GM15510 (cell line): ENCODE results near the gene SUN2.

Experiments
- POLR2A ChIP-seq: IDR thresholded peaks from 3 replicates; pipeline ENCODE4 v1.6.1; 2011; ENCODE audit warnings: borderline replicate concordance; ENCODE audit not compliant: insufficient read length; ENCODE audit errors: extremely low read depth

The SUN2 gene

DNA sequence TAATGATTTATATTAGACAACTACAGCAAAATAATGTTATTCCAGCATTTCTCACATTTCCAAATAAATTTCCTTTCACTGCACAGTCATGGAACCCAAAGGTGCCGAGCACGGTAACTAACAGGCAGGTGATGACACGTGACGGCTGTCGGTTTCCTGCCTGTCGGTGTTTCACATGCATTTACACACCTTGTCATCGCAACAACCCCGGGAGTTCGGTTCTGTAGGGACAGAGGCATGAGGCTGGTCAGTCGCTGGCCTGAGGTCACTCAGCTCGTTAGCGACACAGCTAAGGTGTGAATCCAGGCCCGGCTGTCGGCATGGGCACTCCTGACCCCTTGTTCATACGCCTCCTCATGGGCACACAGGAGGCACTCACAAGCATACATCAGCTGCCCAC, 28.2 kb upstream of the SUN2 start:
- no peak for TF ChIP-seq POLR2A

DNA sequence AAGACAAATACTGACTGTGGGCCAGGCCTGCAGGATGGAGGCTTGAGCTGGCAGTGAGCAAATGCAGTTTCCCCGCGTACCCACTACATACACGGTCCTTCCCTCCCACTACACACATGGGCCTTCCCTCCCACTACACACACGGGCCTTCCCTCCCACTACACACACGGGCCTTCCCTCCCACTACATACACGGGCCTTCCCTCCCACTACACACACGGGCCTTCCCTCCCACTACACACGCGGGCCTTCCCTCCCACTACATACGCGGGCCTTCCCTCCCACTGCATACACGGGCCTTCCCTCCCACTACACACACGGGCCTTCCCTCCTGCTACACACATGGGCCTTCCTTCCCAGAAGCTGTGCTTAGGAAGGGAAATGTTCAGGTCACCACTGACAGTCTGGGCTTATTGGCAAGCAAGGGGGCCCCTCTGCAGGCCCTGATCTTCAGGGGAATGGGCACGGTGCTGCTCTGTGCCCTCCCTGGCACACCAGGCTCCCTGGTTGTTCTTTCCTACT, 27.4 kb upstream of the SUN2 start:
- no peak for TF ChIP-seq POLR2A

DNA sequence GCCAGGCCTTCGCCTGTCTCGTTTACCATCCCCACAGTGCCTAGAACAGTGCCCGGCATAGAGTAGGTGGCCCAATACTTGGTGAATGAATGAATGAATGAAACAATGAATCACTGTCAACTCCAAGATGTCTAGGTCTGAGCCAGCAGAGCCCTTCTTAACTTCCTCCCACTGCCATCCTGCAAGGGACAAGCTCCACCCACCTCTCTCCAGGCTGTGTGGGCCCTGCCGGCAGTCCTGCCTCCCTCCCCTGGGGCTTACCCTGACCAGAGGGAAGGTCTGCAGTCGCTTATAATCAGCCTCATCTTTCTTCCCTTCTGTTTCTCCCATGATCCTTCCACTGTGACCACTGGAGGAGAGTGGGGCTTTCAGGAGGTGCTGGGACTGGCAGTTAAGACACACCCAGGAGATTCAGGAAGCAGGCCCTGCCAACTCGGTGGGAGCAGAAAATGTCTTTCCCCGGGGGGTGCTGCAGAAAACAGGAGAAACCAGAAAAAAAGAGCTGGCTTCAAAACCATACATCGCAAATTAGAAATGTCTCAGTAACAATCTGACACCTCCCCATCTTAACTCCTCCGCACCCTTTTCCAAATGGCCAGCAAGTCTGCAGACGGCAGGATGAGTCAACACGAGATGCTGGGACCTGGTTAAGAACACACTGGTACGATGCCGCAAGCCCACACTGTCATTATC, 26.8 kb upstream of the SUN2 start:
- no peak for TF ChIP-seq POLR2A

DNA sequence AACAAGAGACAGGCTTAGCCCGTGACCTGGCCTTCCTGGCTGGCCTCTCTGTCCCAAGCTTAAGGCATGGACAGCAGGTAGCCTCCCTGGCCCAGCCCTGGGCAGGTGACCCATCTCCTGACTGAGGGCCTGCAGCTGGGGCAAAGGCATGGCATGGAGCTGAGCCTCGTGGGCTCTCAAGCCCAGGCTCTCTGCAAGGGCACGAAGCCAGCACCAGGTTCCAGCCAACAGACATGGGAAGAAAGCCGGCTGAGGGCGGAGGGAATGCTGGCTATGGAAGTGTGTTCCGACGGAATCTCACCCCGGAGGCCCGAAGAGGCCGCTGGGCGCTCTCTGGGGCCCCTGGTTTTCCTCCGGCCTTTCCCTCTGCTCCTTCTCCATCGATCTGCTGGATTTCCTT, 25.2 kb upstream of the SUN2 start:
- no peak for TF ChIP-seq POLR2A

DNA sequence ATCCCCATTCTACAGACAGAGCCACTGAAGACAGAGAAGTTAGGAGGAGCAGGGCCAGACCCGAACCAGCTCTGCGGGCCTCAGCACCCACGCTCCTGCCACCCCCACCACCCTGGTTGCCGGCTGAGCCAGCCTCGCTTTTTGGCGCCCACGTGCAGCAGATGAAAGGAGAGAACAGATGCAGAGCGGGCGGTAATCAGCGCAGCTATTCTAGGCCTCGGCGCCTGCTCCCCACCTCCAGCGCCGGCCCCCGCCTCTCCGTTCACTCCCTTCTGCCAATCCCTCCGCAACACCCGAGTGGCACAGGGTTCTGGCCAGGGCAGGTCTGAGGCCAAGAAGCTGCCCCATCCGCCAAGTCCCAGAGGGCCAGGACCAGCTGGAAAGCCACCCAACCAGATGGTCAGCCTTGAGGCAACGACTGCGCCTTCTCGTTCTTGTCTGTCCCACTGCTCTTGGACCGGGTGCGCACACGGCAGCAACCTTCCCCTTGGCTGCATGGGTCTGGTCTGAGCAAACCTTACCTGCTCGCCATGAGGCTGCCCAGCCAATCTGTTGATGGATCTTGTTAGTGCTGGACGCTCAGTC, 21.4 kb upstream of the SUN2 start:
- no peak for TF ChIP-seq POLR2A

DNA sequence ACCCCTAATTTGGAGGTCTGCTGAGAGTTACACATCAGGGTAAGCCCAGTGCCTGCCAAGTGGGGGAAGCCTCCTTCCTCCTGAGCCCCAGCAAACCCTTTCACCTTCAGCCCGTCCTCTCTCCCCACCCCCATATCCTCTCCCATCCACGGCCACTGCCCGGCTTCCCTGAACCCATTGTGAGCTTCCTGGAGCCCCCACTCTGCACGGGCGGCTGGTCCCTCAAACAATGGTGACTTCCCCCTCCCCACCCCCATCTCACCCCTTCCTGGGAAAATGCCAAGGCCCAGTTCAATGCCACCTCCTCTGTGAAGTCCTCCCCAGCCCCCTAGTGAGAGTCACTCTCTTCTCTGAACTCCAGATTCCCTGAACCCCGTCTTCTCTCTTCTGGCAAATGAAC, 20.3 kb upstream of the SUN2 start:
- no peak for TF ChIP-seq POLR2A

DNA sequence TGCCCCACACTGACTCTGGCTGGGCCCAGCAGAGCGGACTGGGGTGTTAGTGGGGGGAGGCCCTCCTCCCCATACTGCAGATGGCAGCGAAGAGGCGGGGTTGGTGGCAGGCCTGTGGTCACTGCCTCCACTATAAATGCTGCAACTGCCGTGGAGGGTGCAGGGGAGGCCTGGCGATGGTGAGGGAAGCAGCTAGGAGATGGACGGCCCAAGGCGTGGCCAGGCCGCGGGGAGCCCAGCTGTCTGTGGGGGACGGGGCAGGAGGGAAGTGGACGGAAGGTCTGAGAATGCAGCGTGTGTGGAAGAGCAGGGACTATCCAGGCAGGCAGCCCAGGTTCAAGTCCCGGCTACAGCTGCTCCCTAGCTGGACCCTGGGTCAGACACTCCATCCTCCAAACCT, 19.9 kb upstream of the SUN2 start:
- TF ChIP-seq POLR2A: no peak

DNA sequence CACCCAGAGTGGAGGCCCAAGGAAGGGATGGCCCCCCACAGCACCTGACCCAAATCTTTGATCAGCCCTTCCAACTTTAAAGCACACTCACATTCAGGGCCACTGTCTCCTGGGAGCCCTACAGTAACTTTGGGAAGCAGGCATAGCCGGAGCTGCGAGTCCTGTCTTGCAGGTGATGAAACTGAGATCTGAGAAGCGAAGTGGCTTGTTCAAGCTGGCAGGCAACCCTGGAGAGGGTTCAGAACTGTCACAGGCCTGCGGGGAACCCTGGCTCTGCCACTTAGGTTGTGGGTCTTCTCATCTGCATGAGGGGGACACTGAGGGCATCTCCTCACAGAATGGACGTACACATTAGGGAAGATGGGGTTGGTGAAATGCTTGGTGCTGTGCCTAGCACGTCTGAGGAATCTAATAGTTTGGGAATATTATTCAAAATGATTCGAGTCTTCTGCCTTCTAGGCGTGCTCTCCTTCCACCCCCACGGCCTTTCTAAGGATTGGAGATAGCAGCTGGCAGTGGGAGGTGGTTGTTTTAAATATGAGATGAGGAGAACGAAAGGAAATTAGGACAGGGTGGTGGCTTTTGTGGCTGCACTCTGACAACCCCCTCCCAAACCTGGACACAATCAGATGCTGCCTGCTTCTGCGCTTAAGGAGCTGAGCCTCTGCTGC, 18.8 kb upstream of the SUN2 start:
- TF ChIP-seq POLR2A: no peak

DNA sequence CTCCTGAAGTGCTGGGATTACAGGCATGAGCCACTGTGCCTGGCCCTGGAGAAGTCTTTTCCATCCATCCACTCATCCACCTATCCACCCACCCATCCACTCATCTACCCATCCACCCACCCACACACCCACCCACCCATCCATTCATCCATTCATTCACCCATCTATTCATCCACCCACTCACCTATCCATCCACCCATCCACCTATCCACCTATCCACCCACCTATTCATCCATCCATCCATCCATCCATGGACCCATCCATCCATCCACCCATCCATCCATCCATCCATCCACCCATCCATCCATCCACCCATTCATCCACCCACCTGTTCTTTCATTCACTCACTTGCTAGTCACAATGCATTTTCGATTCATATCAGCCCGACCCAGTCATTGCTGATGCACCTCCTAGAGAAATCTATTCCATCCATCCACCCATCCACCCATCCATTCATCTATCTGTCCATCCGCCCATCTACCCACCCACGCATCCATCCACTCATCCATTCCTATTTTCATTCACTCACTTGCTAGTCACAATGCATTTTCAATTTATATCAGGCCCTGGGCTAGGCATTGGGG, 17.7 kb upstream of the SUN2 start:
- no peak for TF ChIP-seq POLR2A

DNA sequence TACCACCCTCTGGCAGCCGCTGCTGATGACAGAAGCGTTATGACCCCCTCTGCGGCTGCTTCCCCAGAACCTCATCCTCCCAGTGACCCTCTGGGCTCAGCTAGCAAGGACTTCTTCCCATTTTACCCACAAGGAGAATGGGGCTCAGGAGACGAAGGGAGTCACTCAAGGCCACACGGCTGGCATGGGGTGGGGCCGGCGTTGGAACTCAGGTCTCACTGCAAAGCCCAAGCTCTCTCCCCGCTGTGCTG, 16.8 kb upstream of the SUN2 start:
- no peak for TF ChIP-seq POLR2A

DNA sequence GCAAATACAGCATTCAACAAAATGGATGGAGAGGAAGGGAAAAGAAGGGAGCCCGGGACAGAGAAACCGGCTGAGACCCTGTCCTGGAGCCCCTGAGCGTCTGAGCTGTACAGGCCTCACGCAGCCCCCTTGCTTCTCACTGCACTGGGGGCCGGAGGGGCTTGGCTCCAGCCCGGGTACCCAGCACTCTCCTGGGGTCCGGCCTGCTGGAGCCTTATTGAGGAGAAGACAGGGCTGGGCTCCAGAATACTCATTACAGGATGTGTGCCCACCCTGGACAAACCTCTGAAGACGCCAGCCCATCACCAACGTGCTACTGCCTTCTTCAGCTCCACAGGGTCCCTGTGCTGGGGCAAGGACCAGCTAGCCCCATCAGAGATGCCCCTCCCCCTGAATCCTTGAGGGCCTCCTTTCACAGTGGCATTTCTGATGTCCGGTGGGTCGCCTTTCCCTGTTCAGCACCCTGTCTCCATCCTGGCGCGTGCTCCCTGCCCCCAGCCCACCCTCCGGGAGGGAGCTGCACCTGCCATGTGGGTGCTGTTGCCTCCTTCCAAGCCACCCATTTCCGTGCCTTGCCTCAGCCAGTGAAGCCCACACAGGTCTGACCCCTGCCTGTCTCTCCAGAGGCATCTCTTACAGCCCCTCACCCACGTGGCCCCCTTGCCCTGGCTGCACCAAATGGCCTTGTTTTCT, 14.6 kb upstream of the SUN2 start:
- TF ChIP-seq POLR2A: no peak

DNA sequence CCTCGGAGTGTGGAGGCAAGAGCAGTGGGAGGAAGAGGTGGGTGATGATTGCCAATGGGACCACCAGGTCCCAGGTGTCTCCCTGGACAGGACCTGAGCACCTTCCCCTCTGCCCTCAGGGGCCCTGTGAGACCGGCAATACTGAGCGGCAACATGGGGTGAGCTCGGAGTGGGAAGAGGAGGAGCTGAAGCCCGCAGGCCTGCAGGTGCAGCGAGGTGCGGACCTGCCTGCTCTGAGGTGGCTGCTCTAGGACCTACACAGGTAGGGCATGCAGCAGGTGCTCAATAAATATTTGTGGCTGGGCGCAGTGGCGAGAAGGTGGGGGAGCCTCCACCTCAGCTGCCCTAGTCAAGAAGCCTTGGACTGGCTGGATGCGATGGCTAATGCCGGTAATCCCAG, 12.2 kb upstream of the SUN2 start:
- TF ChIP-seq POLR2A: no peak

DNA sequence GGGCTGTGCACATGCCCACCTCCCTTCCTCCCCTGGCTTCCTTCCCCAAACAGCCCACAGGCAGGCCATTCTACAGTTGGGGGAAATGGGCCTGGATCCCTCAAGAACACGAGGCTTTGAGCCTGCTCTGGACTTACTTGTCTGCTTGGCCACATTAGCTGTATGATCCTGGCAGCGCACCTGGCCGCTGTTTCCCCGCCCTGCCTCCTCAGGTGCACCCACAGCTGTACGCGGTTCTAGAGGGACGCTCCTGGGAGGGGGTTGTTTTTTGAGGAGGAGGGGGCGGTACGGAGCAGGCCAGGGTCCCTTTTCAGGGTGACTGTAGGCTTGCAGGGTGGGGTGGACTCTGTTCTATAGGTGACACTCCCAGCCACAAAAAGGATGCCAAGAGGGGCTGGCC, 11.5 kb upstream of the SUN2 start:
- TF ChIP-seq POLR2A: no peak

DNA sequence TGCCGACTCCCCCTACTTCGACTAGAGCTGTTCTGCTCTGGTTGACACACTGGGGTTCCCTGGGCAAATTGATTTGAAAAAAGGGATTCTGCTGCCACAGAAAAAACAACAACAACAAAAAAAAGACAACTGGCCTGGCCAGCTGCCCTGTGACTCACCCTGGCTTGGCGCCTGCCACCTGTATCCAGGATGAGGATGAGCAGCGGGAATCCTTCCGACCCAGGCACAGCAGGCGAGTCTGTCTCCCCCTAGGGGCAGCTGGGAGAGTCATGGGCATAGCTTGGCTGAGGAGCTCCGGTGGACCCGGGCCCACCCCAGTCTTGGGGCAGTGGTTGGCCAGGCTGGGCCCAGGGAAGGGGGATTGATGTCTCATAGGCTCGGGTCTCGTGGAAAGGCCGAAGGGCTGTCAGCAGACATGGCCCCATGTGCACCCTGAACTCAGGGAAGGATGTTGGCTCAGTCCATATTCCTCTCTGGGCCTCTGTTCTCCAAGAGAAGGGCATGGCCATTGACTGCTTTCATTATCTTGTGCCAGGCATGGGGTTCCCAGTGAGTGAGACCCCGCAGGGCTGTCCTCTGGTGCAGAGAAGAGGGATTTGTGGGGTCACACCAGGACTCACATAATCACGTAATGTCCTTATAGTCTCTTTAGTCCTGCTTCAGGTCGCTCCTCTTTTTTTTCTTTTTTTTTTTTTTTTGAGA, 10.4 kb upstream of the SUN2 start:
- TF ChIP-seq POLR2A: no peak

DNA sequence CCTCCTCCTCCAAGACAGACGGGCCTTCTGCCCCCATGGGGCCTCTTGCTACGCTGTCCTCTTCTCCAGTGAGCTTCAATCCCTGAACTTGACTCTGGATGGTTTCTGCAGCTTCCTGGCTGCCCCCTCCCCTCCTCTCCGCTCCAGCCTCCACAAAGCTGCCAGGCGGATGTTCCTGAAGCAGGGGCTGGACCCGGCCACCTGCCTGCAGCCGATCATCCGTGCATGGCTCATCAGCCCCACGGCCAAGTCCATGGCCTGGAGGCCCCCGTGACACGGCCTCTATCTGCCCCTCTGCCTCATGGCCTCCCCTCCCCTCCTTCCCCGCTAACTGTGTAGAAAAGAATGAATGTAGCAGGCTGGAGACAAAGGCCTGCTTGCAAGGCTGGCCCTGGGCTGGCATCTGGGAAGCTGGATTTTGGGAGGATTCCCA, 6.8 kb upstream of the SUN2 start:
- TF ChIP-seq POLR2A: no peak
